Retina (tissue), 1 donor: ENCODE measurements around the gene PPP2R2C.
A peak's percentile ranks its signal among the peaks of the same experiment; 100 is the strongest.

ENCODE experiments used
- DNase-seq: peaks from one replicate; pipeline ENCODE4 v3.0.0-alpha.2; 2016

Gene PPP2R2C

DNA sequence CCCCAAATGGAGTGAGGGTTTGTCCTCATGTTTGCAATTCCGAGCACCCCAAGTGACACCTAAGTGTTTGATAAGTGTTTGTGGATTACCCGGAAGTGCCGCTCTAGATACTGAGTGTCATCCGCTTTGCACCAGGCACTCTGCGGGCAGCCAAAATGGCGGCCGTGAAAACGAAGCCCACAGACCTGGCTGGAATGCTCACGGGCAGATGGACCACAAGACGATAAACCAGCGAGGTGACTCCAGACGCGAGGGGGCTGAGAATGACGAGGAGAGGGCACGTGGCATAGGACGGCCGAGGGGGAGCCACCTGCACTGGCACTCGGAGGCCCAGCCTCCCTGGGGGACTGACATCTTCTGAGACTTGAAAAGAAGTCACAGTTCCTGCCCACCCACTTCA, 51.0 kb downstream of the PPP2R2C start:
- no peak for DNase-seq

DNA sequence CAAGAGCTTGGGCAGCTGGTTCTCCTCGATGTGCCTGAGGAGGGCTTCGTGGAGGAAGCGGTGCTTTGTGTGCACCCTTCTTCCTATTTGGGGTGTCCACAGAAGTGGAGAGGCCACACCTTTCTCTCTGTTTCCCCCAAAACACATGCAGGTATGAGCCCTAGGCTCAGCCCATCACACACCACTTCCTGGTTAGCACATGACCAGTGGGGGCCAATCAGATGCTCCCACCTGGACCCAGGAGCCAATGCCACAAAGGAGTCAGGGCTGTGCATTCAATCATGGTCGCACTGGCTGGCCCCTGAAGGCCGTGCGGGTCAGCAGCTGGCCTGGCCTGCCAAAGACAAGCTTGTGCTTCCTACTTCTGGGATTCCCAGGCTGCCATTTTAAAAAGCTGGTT, 51.4 kb downstream of the PPP2R2C start:
- DNase-seq, result no peak

DNA sequence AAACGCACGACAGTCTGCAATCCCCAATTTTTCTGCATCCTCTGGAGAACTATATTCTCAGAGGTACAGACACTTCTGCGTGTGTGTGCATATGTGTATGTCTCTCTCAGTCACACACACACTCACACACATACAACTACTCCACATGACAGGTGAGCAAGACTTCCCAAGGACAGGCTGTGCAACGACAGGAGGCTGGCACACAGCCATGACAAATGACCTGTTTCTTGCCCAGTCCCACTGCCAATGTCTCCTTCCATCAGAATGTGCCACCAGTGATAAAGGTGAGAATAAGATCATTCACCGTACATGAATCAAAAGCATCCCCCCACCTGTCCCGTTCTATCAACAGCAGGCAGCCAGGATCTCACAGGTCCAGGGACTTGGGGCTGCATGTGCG, 52.4 kb downstream of the PPP2R2C start:
- no peak for DNase-seq

DNA sequence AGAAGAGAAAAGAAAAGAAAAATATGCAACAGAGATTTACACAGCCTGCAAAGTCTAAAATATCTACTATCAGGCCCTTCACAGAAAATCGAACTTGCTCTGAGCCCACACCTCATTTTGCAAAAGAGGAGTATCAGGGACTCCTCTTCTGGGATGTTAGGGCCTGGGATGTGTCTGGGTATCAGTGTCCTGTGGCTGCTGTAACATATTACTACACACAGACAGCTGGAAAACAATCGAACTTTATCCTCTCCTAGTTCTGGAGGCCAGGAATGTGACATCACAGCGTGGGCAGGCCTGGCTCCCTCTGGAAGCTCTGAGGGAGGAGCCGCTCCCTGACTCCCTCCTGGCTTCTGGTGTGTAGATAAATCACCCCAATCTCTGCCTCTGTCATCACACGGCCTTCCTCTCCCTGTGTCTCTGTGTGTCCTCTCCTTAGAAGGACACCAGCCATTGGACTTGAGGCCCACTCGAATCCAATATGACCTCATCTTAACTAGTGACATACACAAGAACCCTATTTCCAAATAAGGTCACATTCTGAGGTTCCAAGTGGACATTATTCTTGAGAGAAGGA, 52.9 kb downstream of the PPP2R2C start:
- DNase-seq, result no peak

DNA sequence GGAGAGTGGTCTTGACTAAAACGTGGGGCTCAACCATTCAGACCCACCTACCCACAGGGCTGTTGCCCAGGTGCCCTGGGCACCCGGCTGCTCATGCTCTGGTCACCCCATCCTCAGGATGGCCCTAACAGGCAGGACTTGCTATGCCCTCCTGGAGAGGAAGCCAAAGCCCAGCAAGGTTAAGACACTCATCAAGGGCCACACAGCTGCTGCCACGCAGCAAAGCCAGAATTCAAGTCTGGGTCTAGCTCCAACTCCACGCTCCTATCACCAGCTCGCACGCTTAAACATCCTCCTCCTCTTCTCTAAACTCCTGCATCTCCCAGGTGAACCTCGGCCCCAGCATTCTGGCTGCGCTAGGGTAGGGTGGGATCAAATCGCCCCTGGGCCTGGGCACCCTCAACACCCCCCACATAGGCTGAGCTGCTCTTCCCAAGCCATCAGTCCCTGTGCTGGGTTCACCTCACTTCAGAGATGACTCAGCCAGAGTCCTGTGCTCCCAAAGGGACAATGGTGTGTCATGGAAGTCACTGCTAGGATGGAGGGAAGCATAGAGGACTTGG, 54.1 kb downstream of the PPP2R2C start:
- no peak for DNase-seq

DNA sequence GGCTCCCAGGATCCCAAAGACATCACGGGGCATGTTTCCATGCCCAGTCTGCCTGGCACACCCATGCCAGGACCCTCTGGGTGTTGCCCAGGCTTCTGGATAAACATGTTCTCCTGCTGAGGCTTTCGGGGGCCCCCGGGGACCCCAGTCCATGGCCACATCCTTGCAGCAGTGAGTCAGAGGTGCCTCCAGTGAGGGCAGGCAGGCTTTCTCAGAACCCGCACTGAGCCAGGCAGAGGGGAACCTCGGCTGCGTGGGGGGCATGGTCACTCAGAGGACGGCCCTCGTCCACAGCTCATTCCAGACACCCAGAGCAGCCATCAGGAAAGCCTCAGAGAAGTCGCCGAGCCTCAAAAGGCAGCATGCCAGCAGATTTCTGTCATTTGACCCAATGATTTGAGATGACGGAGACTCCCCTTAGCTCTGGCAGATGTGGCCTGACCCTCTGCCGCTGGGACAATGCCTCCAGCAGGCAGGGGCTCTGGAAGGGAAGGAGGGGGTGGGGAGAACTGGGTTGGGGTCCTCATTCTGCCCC, 54.8 kb downstream of the PPP2R2C start:
- no peak for DNase-seq

DNA sequence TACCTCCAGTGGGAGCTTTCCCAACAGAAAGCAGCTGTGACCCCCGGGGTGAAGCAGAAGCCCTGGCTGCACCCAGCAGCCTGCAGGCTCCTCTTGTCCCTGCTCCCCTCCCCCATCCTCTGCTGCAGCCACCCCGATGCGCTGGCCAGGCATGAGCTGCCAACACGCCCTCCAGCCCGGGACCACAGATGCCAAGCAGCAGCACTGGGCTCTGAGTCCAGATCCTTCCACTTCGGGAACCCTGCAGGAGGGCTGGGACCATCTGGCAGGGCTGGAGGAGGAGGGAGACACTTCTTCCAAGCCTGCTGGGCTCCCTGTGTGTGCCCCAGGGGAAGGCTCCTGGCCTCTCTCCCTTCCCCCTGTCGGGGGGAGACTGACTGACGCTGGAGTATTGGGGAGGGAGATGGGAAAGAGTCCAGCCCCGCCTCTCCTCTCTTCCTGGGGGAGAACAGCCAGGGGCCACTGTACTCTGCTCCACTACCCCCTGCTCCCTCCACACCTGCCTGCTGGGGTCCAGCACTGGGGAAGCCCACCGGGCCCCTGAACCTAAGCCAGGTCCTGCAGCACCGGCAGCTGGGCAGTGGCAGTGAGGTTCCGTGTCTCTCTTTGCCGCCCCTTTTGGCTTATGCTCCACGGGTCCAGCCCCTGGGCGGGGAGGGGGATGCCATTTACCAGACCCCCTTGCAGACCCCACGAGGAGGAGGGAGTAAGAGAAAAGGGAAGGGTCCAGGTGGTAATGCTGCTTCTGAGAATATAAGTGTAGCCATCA, 55.7 kb downstream of the PPP2R2C start:
- DNase-seq, result peak; percentile 55

DNA sequence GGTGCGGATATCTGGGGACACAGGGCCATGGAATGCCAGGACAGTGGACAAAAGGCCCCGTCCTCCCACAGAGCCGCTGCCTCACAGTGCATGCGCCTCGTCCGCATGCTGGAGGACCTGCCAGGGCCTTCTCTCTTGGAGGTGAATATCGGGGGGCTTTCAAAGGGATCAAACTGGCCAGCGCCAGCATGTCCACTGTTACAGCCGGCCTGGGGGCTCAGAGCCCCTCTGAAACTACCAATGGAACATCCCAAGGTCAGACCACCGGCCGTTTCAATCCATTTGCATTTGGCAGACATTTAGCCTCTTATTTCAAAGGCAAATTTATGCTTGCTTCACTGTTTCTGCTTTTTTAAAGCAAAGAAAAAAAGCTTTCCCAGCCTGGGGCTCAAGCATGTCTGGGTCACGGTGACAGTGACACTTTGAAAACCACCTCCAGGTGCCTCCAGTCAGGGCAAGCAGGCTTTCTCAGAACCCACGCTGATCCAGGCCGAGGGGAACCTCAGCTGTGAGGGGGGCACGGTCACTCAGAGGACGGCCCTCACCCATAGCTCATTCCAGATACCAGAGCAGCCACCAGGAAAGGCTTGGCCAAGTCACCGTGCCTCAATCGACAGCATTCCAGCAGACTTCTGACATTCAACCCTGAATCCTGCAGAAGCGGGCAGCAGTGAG, 57.2 kb downstream of the PPP2R2C start:
- no peak for DNase-seq

DNA sequence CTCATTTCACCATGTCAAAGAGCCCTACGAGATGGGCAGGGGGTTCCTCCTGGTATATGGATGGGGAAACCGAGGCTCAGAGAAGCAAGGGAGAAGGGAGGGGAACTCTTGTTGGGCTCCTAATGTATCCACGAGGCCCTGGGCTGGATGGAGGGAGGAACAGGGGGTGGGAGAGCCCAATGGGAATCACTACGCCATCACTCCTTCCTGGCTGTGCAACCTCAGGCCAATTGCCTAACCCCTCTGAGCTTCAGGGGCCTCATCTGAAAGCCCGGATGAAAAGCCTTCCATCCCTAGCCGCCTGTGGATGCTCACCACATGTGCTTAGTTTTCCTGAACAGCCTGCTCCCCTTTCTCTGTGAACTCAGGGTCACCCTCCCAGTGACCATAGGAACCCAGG, 57.8 kb downstream of the PPP2R2C start:
- no peak for DNase-seq

DNA sequence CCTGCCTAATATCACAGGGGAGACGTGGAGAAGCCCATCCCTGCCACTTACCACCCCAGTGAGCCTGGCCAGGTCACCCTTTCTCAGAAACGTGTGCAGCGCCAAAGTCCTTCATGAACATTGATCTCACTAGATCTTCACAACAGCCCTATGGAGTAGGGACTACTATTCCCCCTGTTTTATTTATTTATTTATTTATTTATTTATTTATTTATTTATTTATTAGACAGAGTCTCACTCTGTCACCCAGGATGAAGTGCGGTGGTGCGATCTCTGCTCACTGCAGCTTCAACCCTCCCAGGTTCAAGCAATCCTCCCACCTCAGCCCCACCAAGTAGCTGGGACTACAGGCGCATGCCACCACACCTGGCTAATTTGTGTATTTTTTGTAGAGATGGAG, 61.8 kb downstream of the PPP2R2C start:
- no peak for DNase-seq

DNA sequence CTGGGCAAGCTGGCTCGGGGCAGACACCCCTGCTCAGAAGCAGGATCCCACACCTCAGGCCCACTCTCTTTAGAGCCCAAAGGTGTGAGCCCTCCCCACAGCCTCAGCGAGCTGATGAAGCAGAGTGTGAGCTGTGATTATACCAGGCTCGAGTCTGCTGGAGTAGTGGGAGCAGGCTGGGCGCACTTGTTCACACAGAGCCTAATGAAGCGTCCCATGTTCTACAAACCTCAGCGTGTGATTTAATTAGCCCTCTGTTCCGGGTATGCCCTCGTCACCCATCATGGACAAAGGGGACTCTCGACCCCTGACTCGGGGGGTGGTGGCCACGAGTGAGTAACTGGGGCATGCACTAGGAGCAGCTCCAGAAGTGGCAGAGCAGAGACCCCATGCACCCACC, 62.3 kb downstream of the PPP2R2C start:
- peak; percentile 79 for DNase-seq

DNA sequence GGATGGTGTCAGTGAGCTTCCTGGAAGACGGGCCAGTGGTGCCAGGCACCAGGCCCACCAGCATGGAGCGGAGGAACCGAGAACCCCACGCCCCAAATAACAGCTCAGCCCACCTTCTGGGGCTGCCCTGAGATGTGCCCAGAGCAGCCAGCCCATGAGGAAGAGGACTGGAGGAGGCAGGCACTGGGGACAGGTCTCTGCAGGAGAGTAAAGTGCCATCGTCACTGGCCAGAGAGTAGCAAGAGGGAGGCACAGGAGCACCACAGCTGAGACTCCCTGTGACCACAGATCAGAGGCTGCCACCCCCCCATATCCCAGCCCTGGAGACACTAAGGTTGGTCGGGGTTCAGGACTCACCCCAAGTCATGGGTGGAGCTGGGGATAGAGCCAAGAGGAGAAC, 63.0 kb downstream of the PPP2R2C start:
- no peak for DNase-seq

DNA sequence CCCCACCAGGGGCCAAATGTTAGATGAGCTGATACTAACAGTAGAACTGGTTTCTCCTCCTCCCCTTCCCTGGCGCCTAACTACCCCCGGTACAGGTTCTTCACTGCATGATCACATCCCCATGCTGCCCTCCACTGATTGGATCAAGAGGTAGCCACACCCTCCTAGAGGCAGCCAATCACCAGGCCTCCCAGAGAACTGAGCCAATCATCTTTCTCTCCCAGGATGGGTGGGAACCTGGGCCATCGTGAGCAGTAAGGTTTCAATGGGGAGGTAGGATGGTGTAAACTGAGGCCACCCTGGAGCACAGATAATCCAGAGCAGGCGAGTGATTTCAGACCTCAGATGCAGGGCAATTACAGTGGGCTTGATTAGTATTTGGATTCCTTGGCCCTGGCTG, 64.2 kb downstream of the PPP2R2C start:
- DNase-seq, result no peak

DNA sequence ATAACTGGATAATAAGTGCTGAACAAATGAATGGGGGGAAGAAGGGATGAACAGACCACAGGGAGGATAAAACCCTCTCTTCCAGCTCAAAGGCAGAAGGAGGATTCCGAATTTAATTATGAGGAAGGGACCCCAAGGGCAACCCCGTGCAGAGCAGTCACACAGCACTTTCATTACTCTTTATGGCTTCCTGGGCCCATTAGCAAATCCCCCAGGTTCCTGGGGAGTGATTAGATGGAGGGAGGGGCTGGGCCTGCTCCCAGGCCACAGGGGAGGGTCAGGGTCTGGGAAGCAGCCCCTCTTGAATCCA, 67.1 kb downstream of the PPP2R2C start:
- no peak for DNase-seq

DNA sequence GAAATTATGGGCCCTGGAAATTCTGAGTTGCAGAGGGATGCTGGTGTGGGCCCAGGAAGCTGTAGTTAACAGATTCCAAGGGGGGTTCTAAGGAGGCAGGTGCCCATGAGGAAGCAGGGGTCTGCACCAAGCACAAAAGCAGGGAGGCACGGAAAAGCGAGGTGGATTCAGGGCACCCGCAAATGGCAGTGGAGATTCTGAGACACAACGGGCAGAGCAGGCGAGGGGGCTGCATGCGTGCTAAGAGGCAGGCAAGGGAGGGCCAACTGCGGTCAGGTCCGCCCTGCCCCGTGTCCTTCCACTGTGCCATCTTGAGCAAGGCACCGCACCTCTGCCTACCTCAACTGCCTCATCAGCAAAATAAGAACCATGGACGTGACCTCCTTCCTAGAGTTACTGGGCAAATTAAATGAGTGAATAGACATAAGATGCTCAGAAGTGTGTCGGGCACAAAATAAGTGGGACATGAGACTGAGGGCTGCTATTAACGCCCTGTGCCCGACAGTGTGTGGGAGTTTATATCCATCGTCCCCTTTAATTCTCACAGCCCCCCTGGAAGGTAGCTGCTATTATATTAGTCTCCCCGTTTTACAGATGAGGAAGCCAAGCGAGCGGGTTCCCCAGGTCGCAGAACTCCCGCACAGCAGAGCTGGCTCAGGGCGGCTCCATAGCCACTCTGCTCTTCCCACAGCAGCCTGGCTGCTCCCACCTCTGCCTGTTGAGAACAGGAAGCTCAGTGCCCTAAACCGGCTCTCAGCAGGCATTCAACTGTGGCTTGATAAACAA, 67.6 kb downstream of the PPP2R2C start:
- no peak for DNase-seq

DNA sequence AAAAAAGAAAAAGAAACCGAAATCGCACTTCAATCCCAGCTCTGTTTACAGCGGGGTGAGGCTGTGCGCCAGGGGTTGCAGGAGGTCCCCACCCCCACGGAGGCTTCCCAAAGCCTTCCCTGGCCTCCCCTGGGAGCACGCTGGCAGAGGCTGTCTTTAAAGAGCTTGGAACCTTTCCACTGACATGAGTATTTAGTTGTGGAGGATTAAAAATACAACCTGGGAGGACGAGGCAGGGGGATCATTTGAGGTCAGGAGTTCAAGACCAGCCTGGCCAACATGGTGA, 69.1 kb downstream of the PPP2R2C start:
- DNase-seq, result no peak

DNA sequence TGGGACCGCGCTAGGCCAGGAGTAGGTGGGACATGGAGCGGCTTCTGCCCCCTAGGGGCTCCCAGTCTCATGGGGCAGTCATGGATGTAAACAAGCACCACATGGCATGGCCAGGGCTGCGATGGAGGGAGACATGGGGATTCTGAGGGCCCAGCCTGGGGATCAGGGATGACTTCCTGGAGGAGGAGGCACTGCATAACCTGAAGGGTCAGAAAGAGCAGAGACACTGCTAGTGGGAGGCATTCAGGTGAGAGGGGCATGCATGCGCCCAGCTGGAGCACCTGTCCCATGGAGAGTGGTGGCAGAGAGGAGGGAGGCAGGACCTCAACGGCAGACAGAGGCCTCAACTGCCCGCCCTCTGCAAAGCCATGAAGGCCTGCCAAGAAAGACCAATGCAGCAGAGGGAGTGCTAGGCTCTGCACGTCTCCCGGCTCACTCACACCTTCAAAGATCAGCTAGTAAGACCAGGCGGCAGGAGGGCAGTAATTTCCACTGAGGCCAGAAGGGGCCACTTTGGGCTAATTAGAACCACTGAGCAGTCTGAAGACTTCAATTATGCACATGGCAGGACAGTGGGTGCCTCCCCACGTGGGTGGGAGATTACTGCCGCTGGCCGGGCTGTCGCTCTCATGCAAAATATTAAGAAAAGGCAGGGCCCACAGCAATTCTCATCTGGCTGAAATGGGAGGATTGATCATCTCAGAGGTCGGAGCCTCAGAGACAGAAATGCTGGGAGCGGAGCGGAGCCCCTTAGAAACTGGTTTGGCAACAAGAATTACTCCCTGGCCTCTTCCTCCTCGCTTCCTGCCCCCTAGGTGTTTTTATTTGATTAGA, 69.6 kb downstream of the PPP2R2C start:
- no peak for DNase-seq

DNA sequence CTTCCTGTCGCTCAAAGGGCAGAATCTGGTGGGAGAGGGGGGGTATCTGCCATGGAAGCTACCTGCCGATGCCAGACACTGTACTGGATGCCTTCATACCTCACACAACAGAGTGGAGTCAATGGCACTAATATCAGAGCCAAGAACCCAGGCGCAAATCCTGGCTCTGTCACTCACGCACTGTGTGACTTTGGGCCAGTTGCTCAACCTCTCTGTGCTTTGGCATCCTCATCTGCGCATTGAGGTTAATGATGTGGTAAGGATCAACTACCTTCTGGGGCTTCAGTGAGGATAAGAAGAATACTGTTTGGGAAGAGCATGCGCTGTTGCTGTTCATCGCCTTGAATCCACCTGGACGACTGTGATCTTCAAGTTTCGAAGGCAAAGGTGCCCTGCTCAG, 70.6 kb downstream of the PPP2R2C start:
- no peak for DNase-seq

DNA sequence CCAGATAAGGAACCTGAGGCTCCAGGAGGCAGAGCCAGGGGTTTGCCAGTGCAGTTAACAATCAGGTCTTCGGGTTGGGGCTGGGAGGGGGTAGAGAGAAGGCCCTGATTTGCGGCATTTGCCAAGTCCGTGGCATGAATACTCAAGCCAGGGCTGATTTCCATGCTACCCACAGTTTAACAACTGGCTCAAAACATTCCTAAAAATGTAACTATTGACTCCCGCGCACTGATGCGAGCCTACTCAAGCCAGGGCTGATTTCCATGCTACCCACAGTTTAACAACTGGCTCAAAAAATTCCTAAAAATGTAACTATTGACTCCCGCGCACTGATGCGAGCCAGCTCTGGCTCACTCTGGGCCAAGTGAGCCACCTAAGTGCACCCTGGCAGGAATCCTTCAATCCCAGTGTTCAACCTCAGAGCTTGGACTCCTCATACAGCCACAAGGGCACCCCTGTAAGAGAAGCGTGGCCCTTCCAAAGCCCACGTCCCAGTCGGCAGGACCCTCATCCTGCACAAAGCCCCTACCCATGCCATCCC, 75.6 kb downstream of the PPP2R2C start:
- no peak for DNase-seq

DNA sequence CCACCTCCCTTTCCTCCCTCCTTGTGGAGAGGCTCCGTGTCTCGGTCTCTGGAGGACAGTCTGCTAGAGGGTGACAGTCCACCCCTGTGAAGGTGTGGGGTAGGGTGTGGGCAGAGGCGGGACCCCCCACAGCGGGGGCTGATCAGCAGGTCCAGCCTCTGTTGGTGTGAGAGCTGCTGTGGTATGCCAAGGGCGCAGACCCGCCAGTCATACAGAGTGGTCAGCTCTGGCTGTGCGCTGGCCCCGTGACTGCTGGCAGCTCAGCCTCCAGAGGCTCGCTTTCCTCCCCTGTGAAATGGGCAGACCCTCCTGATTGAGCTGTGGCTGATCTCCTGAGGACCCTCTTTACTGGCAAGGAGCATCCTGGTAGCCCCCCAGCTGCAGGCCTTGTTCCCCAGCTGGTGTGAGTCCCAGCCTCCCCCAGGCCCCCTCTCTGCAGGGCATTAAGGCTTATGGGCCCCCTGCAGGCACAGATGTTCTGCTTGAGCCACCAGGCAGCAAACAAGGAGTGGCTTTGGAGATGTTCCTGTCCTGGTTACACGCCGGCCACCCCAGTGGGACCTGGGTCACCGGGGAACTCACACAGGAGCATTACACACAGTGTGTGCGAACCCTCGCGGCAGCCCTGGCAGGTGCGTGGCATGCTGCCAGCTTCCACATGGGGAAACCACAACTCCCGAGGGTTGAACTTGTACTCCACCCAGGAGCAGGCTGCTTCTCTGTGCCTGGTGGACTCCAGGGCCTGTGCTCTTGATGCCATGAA, 76.8 kb downstream of the PPP2R2C start:
- DNase-seq, result no peak

DNA sequence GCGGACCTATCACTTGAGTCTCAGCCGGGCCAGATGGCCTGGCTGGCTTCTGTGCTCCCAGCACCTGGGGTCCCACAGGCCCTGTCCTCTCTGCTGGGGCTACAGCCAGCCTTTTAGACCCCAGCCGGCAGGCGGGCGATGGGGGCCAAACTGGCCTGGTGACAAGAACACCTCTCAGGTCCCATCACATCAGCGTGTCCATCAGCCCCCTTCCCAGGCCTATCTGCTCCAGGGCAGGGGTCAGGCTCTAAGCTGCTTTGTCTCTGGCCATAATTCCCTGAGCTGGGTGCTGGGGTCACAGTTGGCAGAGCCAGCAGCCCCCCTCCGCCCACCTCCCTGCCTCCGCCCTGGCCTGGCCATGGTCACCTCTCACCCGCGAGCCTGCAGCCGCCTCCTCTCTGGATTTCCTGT, 77.7 kb downstream of the PPP2R2C start:
- no peak for DNase-seq
